Measurements from ENCODE around the gene ARL6IP1. TPM values are rescaled to one million over a fixed set of nuclear protein-coding genes. Genes with fewer than 3 reads are reported as not detected.

ARL6IP1 gene
- polyA plus RNA-seq, 1 of the 3 experiments (the other 2 are of a cell fraction): 95.8 TPM

DNA sequence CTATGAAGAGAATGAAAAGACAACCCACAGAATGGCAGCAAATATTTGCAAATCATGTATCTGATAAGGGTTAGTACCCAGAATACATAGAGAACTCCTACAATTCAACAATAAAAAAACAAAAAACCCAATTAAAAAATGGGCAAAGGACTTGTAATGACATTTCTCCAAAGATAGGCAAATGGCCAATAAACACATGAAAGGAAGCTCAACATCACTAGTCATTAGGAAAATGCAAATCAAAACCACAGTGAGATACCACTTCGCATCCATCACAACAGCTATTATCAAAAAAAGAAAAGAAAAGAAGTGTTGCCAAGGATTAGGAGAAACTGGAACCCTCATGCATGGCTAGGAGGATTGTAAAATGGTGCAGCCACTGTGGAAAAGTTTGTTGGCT, 45.1 kb upstream of the ARL6IP1 start (continued):
- TF ChIP-seq, protein P1, sequence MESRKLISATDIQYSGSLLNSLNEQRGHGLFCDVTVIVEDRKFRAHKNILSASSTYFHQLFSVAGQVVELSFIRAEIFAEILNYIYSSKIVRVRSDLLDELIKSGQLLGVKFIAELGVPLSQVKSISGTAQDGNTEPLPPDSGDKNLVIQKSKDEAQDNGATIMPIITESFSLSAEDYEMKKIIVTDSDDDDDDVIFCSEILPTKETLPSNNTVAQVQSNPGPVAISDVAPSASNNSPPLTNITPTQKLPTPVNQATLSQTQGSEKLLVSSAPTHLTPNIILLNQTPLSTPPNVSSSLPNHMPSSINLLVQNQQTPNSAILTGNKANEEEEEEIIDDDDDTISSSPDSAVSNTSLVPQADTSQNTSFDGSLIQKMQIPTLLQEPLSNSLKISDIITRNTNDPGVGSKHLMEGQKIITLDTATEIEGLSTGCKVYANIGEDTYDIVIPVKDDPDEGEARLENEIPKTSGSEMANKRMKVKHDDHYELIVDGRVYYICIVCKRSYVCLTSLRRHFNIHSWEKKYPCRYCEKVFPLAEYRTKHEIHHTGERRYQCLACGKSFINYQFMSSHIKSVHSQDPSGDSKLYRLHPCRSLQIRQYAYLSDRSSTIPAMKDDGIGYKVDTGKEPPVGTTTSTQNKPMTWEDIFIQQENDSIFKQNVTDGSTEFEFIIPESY (IDR thresholded peaks at IDR 0.05; ENCODE audit: borderline replicate concordance, low read depth): no peak

DNA sequence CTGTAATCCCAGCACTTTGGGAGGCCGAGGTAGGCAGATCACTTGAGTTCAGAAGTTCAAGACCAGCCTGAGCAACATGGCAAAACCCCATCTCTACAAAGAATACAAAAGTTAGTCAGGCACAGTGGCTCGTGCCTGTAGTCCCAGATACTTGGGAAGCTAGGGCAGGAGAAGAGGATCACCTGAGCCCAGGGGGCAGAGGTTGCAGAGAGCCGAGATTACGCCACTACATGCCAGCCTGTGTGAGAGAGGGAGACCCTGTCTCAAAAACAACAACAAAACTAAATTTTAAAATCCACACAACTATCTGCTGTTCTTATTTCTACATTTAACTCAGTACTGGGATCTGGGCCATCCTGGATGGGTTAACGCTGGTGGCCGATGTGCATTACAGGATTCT, 41.2 kb upstream of the ARL6IP1 start:
- Histone ChIP-seq H3K36me3 (replicated peaks in 1 of 2; ENCODE audit: control insufficient read depth in 1 of 2, insufficient read depth in 2 of 2, low read length in 1 of 2) (peaks cover 74 to 93% of the 10 kb centered on the region in 2 experiments), H3K4me3 (ENCODE audit: low read depth in 2 of 2, low read length in 1 of 2) (no peak overlapping the region)
- CTCF ChIA-PET: interaction anchor here (1.0 to 1.4 kb wide), 2 partner anchors 9 to 15 kb away, joined by 3 to 4 read pairs; no protein-coding TSS in a partner anchor

More for the DNA sequence above, 41.2 kb upstream of the ARL6IP1 start:
- POLR2A ChIA-PET: no interaction called here
- Histone ChIP-seq H3K9me3 (no peaks in the 10 kb centered on the region), H4K20me1 (ENCODE audit: insufficient read depth) (no peaks in the 10 kb centered on the region), H3K4me1 (ENCODE audit: control insufficient read depth in 1 of 2, insufficient read depth in 2 of 2, low read depth in 1 of 2, low read length in 1 of 2) (no peaks in the 10 kb centered on the region), H3K4me2 (no peak overlapping the region), H3K27me3 (ENCODE audit: insufficient read depth) (no peaks in the 10 kb centered on the region), H2AFZ (ENCODE audit: low read depth) (no peak overlapping the region), H3K79me2 (ENCODE audit: insufficient read depth) (peaks cover 16% of the 10 kb centered on the region; the same call in 1 of the 2 replicates), H3K27ac (ENCODE audit: low read depth in 2 of 2, low read length in 1 of 2) (no peak overlapping the region), H3K9ac (no peak overlapping the region), H3K9me2 (no peaks in the 10 kb centered on the region), H3F3A (replicated peaks; ENCODE audit: insufficient read depth) (peaks cover 4% of the 10 kb centered on the region)
- TF ChIP-seq TEAD4 (IDR thresholded peaks at IDR 0.05; ENCODE audit: borderline replicate concordance, insufficient read depth): no peak
- TF ChIP-seq FOXM1 (IDR thresholded peaks at IDR 0.05; ENCODE audit: low read depth): no peak
- no peak for TF ChIP-seq CHD2 (IDR thresholded peaks at IDR 0.05; ENCODE audit: low read length, partially characterized antibody)
- no peak for TF ChIP-seq FOXJ3 (CRISPR knock-in tag; IDR thresholded peaks at IDR 0.05)
- no peak for TF ChIP-seq ELF1 (IDR thresholded peaks at IDR 0.05)
- no peak for TF ChIP-seq GATA2 (CRISPR knock-in tag; IDR thresholded peaks at IDR 0.05)
- no peak for TF ChIP-seq YY1 (IDR thresholded peaks at IDR 0.05; ENCODE audit: low read depth)
- no peak for TF ChIP-seq SMC3 (IDR thresholded peaks at IDR 0.05; ENCODE audit: low read depth, low read length)
- TF ChIP-seq, protein P2, sequence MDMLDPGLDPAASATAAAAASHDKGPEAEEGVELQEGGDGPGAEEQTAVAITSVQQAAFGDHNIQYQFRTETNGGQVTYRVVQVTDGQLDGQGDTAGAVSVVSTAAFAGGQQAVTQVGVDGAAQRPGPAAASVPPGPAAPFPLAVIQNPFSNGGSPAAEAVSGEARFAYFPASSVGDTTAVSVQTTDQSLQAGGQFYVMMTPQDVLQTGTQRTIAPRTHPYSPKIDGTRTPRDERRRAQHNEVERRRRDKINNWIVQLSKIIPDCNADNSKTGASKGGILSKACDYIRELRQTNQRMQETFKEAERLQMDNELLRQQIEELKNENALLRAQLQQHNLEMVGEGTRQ (IDR thresholded peaks at IDR 0.05; ENCODE audit: borderline replicate concordance, low read depth, low read length): no peak
- no peak for TF ChIP-seq EP300 (IDR thresholded peaks at IDR 0.05; ENCODE audit: borderline replicate concordance in 1 of 2, low read depth in 1 of 2, low read length in 1 of 2)
- TF ChIP-seq, protein P3, sequence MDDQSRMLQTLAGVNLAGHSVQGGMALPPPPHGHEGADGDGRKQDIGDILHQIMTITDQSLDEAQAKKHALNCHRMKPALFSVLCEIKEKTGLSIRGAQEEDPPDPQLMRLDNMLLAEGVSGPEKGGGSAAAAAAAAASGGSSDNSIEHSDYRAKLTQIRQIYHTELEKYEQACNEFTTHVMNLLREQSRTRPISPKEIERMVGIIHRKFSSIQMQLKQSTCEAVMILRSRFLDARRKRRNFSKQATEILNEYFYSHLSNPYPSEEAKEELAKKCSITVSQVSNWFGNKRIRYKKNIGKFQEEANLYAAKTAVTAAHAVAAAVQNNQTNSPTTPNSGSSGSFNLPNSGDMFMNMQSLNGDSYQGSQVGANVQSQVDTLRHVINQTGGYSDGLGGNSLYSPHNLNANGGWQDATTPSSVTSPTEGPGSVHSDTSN (IDR thresholded peaks at IDR 0.05): no peak
- TF ChIP-seq, protein P4, sequence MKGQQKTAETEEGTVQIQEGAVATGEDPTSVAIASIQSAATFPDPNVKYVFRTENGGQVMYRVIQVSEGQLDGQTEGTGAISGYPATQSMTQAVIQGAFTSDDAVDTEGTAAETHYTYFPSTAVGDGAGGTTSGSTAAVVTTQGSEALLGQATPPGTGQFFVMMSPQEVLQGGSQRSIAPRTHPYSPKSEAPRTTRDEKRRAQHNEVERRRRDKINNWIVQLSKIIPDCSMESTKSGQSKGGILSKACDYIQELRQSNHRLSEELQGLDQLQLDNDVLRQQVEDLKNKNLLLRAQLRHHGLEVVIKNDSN (IDR thresholded peaks at IDR 0.05; ENCODE audit: borderline replicate concordance, low read depth): no peak
- TF ChIP-seq TCF12 (IDR thresholded peaks at IDR 0.05): no peak
- no peak for TF ChIP-seq FOSL2 (IDR thresholded peaks at IDR 0.05; ENCODE audit: borderline replicate concordance, low read depth)
- TF ChIP-seq MXI1 (IDR thresholded peaks at IDR 0.05; ENCODE audit: low read depth, low read length): no peak
- TF ChIP-seq MEF2A (IDR thresholded peaks at IDR 0.05; ENCODE audit: borderline replicate concordance, low read depth): no peak
- TF ChIP-seq, protein P5, sequence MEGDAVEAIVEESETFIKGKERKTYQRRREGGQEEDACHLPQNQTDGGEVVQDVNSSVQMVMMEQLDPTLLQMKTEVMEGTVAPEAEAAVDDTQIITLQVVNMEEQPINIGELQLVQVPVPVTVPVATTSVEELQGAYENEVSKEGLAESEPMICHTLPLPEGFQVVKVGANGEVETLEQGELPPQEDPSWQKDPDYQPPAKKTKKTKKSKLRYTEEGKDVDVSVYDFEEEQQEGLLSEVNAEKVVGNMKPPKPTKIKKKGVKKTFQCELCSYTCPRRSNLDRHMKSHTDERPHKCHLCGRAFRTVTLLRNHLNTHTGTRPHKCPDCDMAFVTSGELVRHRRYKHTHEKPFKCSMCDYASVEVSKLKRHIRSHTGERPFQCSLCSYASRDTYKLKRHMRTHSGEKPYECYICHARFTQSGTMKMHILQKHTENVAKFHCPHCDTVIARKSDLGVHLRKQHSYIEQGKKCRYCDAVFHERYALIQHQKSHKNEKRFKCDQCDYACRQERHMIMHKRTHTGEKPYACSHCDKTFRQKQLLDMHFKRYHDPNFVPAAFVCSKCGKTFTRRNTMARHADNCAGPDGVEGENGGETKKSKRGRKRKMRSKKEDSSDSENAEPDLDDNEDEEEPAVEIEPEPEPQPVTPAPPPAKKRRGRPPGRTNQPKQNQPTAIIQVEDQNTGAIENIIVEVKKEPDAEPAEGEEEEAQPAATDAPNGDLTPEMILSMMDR (IDR thresholded peaks at IDR 0.05): no peak
- no peak for DNase-seq
- WGBS (ENCODE audit: low lambda C conversion rate): 95% methylated on average over 6 of the region's 6 CpGs
